Measurements from ENCODE around the gene GEMIN5. TPM values are rescaled to one million over a fixed set of nuclear protein-coding genes. Genes with fewer than 3 reads are reported as not detected.
A peak's percentile ranks its signal among the peaks of the same experiment; 100 is the strongest.
"Not testable (repeated sequence)": the region's sequence is repeated elsewhere in the genome, so short reads cannot be mapped to it uniquely, and the experiment has no call there.

Gene GEMIN5
- total RNA-seq, 3 donors from 2014 or later, result 31.7 to 43.3 (median 40.3) TPM

DNA sequence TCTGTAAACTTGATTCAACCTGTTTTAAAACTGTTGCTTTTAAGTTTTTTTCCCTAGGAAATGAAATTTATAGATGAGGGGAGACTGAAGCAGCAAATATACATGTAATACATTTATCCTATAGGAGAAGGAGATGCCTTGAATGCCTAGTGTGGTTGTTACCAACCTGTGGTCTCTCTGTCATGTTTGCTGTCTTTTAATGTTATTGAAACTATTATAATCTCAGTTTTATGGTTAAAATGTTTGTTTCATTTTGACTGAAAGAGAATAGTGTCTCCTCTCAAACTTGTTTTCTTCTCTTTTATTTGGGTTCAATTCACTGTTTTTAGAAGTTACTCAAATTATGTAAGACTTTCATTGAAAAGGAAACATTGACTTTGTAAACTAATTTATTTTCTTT, 18.7 kb upstream of the GEMIN5 start:
- Mint-ChIP-seq H3K4me1 (ENCODE audit: low read depth) (peaks cover 4% of the 10 kb centered on the region), H3K27me3 (ENCODE audit: low read depth) (no peaks in the 10 kb centered on the region), H3K36me3 (ENCODE audit: insufficient read depth) (peaks cover 23% of the 10 kb centered on the region), H3K4me3 (no peak overlapping the region), H3K9me3 (no peaks in the 10 kb centered on the region)
- no peak for DNase-seq
- ATAC-seq, result no peak

DNA sequence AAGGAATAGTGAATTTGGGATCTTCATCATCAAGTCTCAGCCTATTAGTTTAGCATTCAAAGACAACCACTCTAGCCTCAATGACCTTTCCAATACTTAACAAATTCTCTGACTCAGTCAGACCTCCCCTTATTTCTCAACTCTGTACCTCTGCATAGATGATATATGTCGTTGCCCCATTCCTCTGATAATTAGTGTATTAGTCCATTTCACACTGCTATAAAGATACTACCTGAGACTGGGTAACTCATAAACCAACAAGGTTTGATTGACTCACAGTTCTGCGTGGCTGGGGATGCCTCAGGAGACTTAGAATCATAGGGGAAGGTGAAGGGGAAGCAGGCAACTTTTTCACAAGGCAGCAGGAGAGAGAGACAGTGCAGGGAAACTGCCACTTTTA, 11.8 kb upstream of the GEMIN5 start:
- H3K36me3 Mint-ChIP-seq (ENCODE audit: insufficient read depth), result peaks cover 3% of the 10 kb centered on the region
- H3K4me1 Mint-ChIP-seq (ENCODE audit: low read depth), result peaks cover 37% of the 10 kb centered on the region
- no peak overlapping the region for H3K4me3 Mint-ChIP-seq
- DNase-seq (no peak), ATAC-seq (no peak)
- H3K9me3 Mint-ChIP-seq, result no peaks in the 10 kb centered on the region
- no peaks in the 10 kb centered on the region for H3K27me3 Mint-ChIP-seq (ENCODE audit: low read depth)

DNA sequence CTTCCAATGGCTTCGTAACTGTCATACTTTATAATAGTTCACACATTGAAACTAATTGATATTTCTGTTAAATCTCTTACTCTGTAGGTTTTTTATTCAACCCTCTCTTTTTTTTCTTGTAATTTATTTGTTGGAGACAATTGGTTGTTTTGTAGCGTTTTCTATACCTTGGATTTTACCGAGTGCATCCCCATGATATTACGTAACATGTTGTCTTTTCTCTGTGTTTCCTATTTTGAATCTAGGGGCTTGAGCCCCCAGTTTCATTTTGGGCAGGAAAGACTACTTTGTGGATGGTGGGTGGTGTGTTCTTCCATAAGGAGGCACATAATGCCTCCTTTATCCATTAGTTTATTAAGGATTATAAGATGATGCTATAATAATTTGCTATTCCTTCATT, 10.3 kb upstream of the GEMIN5 start:
- ATAC-seq, result no peak
- Mint-ChIP-seq H3K36me3 (ENCODE audit: insufficient read depth) (peaks cover 1% of the 10 kb centered on the region), H3K4me1 (ENCODE audit: low read depth) (peaks cover 35% of the 10 kb centered on the region), H3K9me3 (no peaks in the 10 kb centered on the region), H3K27me3 (ENCODE audit: low read depth) (no peaks in the 10 kb centered on the region), H3K4me3 (no peak overlapping the region)
- DNase-seq, result no peak

DNA sequence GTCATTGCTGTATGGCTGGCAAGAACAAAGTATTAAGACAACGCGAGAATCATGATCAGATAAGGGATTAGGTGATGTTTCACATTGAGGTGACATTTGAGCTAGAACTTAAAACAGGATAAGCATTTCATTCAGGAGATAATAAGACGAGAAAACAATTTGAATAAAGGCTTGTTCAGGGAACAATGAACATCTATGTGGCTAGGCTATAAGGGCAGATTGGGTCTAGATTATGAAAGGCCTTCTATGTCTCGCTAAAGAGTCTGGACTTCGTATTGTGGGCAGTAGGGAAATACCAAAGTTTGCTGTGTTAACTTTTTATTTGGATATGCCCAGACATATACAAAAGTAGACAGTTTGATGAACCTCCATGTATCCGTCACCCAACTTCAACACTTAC, 9.8 kb upstream of the GEMIN5 start:
- Mint-ChIP-seq H3K9me3 (no peaks in the 10 kb centered on the region), H3K4me3 (no peak overlapping the region), H3K4me1 (ENCODE audit: low read depth) (peaks cover 41% of the 10 kb centered on the region), H3K36me3 (ENCODE audit: insufficient read depth) (peaks cover 1% of the 10 kb centered on the region), H3K27me3 (ENCODE audit: low read depth) (no peaks in the 10 kb centered on the region)
- ATAC-seq, result no peak
- no peak for DNase-seq

DNA sequence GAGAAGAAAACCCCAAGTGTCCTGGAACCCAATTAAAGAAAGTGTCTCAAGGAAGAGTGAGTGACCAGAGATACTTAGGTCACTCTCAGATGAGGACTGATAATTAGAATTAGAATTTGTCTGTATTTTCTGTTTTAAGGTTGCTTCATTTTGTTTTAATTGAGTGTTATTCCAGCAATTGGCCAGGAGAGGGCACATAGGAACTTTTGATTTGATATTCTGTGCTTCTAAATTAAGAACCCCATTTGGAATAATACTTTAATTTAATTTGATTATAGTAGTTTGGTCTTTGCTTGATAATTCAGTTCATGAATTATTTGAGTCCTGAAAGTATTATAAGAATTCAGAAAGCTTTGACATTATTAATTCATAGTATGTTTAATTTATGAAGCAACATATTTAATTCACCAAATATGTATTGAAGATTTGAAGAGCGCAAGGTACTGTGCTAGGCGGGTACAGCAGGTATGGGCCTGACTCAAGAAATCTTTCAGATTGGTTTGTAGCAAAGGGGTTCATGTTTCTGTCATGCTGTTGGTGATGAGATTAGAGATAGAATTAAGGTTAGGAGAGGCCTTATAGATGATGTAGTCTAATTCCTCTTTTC, 7.8 kb upstream of the GEMIN5 start:
- no peaks in the 10 kb centered on the region for H3K27me3 Mint-ChIP-seq (ENCODE audit: low read depth)
- H3K36me3 Mint-ChIP-seq (ENCODE audit: insufficient read depth), result peaks cover 1% of the 10 kb centered on the region
- ATAC-seq (no peak), DNase-seq (no peak)
- peaks cover 44% of the 10 kb centered on the region for H3K4me1 Mint-ChIP-seq (ENCODE audit: low read depth)
- no peak overlapping the region for H3K4me3 Mint-ChIP-seq
- H3K9me3 Mint-ChIP-seq, result no peaks in the 10 kb centered on the region

DNA sequence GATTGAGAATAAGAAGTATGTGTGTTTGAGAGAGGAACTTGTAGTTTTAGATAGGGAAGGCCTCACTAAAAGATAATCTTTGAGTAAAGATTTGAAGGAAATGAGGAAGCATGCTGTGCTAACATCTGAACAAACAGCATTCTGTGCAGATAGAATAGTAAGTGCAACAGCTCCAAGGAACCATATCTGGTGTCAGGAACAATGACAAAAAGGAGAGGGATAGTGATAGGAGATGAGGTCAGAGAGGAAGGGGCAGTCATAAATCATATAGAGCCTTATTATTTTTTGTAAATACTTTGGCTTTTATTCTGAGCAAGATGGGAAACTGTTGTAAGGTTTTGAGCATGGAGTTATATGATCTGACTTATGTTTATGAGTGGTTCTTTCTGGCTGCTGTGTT, 6.7 kb upstream of the GEMIN5 start:
- Mint-ChIP-seq H3K4me3 (no peak overlapping the region), H3K9me3 (no peaks in the 10 kb centered on the region), H3K27me3 (ENCODE audit: low read depth) (no peaks in the 10 kb centered on the region), H3K4me1 (ENCODE audit: low read depth) (peaks cover 41% of the 10 kb centered on the region), H3K36me3 (ENCODE audit: insufficient read depth) (no peaks in the 10 kb centered on the region)
- DNase-seq (no peak), ATAC-seq (no peak)

DNA sequence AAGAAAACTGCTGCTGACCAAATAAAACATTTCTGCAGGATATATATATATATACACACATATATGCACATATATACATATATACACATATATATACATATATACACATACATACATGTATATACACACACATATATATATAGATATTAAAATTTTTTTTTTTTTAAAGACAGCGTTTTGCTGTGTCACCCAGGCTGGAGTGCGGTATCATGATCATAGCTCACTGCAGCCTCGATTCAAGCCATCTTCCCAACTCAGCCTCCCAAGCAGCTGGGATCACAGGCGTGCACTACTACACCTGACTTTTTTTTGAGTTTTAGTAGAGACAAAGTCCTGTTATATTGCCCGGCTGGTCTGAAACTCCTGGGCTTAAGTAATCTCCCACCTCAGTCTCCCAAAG, 5.5 kb upstream of the GEMIN5 start:
- ATAC-seq (no peak), DNase-seq (no peak)
- Mint-ChIP-seq H3K27me3 (ENCODE audit: low read depth) (no peaks in the 10 kb centered on the region), H3K9me3 (no peaks in the 10 kb centered on the region), H3K4me3 (no peak overlapping the region), H3K36me3 (ENCODE audit: insufficient read depth) (no peaks in the 10 kb centered on the region), H3K4me1 (ENCODE audit: low read depth) (peaks cover 36% of the 10 kb centered on the region)

DNA sequence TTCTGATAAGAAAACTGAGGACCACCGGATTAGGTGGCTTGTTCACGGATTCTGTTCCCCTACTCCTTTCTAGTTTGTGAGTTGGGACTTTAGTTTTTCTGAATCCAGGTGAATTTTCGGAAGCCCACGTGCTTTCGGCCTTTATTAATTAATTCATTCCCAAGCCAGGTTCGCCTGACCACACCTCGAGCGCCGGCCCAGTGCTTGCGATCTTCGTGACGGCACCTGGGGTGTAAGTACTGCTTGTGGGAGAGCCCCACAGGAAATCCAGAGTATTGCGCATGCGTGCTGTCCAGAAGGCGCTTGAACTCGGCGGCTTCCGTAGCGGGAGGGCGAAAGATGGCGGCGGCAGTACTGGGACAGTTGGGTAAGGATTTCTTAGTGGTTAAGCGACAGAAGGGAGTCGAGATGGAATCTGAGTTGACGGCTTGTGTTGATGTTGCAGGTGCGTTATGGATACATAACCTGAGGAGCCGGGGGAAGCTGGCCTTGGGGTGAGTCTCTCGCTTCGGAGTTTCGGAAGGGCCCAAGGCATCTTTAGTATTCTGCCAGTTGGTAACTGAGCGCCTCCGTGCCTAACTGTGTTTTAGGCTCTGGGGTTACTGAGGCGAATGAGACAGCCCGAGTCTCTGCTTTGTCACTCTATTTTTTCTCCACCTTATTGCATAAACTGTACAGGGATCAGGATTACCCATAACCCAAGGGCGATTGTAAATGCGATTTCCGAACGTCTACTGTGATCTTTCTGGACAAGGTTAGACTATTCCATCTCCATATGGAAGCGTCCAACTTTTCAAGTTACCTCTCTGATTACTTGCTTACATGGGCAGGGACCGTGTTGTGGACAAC, 3.0 kb upstream of the GEMIN5 start, which contains the start of gene MRPL22:
TSS of gene MRPL22 (plus strand) at position 302 of the 849 bp plus-strand sequence. CDS start at position 340, 38 bp downstream.
- Mint-ChIP-seq H3K4me3 (peak within 1 kb of the TSS; percentile 93), H3K27me3 (ENCODE audit: low read depth) (no peaks in the 10 kb centered on the region), H3K9me3 (no peaks in the 10 kb centered on the region), H3K4me1 (ENCODE audit: low read depth) (peaks cover 39% of the 10 kb centered on the region), H3K36me3 (ENCODE audit: insufficient read depth) (no peaks in the 10 kb centered on the region)
- ATAC-seq (peak; percentile 62 to 68), DNase-seq (peak; percentile 92)

DNA sequence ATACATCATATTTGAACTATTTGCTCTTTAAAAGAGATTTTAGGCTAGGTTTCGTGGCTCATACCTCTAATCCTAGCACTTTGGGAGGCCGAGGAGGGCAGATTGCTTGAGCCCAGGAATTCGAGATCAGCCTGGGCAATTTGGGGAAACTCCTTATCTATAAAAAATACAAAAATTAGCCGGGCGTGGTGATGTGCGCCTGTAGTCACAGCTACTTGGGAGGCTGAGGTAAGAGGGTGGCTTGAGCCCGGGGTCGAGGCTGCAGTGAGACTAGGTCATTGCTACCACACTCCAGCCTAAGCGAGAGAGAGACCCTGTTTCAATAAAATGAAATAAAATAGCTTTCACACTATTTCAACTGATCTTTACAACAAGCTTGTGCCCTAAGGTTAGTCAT, 2.4 kb upstream of the GEMIN5 start:
- Mint-ChIP-seq H3K27me3 (ENCODE audit: low read depth) (no peaks in the 10 kb centered on the region), H3K4me1 (ENCODE audit: low read depth) (peaks cover 40% of the 10 kb centered on the region), H3K36me3 (ENCODE audit: insufficient read depth) (peaks cover 2% of the 10 kb centered on the region), H3K4me3 (peak overlapping the region; percentile 93), H3K9me3 (no peaks in the 10 kb centered on the region)
- ATAC-seq (no peak), DNase-seq (no peak)

DNA sequence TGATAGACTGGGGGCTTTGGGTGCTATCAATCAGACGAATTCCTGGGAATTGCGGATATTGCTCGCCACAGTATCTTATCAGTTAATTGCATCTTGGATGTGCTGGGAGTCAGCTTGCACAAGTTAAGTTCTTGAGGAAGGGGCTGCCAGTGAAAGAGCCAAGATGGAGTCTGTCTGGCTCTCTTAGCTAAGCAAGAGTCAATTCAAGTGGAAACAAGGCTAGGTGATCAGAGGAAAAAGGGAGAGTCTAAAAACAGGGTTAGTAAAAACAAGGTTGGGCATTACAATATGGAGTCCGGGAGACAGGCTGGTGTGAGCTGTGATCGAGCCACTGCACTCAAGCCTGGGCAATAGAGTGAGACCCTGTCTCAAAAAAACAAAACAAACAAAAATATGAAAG, 1.4 kb upstream of the GEMIN5 start:
- H3K27me3 Mint-ChIP-seq (ENCODE audit: low read depth); H3K9me3 Mint-ChIP-seq; ATAC-seq; DNase-seq: not testable (repeated sequence)
- H3K36me3 Mint-ChIP-seq (ENCODE audit: insufficient read depth), result peaks cover 11% of the 10 kb centered on the region
- peak overlapping the region; percentile 57 for H3K4me3 Mint-ChIP-seq
- H3K4me1 Mint-ChIP-seq (ENCODE audit: low read depth), result peaks cover 46% of the 10 kb centered on the region

DNA sequence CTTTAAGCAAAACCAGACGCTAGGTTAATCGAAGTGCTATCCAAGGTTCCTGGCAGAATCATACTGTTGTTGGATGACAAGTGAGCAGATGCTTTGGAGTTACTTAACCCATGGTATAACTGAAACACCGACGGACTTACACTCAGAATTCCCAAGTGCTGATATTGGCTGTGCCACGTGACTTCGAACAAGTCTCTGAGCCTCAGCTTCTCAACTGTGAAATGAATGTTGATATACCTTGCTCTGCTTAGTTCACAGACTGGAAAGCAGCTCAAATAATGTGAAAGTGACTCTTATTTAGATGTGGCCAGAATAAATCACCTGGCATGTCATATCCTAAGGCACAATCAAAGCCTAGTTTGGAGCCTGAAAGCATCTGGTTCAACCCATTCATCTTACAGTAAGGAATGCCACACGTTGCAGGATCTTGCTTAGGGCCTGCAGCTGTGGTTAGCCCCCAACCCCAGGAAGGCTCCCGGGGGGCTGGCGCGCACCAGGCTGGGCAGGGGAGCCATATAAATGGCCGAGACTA, 759 bp downstream of the GEMIN5 start:
- peaks cover 17% of the 10 kb centered on the region for H3K36me3 Mint-ChIP-seq (ENCODE audit: insufficient read depth)
- H3K27me3 Mint-ChIP-seq (ENCODE audit: low read depth), result no peaks in the 10 kb centered on the region
- ATAC-seq, result no peak
- H3K4me1 Mint-ChIP-seq (ENCODE audit: low read depth), result peaks cover 37% of the 10 kb centered on the region
- H3K9me3 Mint-ChIP-seq, result no peaks in the 10 kb centered on the region
- no peak for DNase-seq
- H3K4me3 Mint-ChIP-seq, result peak overlapping the region; percentile 93

DNA sequence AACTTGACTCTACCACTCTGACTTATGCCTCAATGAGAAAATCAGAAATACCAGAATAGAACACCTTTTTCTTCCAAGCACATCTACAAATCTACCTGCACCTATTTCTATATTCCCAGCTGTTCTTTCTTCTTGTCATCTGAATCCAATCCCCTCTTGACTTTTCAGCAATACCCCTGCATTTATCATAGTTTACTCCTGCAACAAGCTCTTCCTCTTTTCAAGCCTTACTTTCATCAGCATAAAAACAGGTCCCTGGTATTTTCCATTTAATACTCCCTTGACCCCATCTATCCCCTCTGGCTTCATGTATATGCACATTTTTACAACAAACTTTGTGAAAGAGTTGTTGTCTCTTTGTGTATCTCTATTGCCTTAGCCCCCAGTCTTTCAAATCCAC, 3.1 kb downstream of the GEMIN5 start:
- Mint-ChIP-seq H3K4me3 (no peak overlapping the region), H3K9me3 (no peaks in the 10 kb centered on the region), H3K36me3 (ENCODE audit: insufficient read depth) (peaks cover 32% of the 10 kb centered on the region), H3K27me3 (ENCODE audit: low read depth) (no peaks in the 10 kb centered on the region), H3K4me1 (ENCODE audit: low read depth) (peaks cover 31% of the 10 kb centered on the region)
- no peak for DNase-seq
- no peak for ATAC-seq

DNA sequence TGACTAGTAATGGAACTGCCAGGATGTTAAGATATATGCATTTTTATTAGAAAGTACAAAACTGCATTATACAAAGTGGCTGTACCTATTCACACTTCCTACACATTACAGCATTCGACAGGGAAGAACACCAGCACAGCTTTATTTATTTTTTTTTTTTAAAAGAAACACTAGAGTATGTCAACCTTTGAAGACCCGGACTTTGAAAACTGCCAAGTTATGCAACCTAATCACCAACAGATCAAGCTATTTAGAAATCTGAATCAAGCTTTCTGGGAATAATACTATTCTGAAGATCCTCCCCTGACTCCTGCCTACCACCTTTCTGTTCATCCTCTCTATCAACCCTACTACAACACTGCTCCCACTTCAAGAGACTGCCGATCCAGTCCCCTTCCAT, 4.5 kb downstream of the GEMIN5 start:
- no peak for DNase-seq
- Mint-ChIP-seq H3K36me3 (ENCODE audit: insufficient read depth) (peaks cover 33% of the 10 kb centered on the region), H3K9me3 (no peaks in the 10 kb centered on the region), H3K4me3 (no peak overlapping the region), H3K27me3 (ENCODE audit: low read depth) (no peaks in the 10 kb centered on the region), H3K4me1 (ENCODE audit: low read depth) (peaks cover 25% of the 10 kb centered on the region)
- no peak for ATAC-seq

DNA sequence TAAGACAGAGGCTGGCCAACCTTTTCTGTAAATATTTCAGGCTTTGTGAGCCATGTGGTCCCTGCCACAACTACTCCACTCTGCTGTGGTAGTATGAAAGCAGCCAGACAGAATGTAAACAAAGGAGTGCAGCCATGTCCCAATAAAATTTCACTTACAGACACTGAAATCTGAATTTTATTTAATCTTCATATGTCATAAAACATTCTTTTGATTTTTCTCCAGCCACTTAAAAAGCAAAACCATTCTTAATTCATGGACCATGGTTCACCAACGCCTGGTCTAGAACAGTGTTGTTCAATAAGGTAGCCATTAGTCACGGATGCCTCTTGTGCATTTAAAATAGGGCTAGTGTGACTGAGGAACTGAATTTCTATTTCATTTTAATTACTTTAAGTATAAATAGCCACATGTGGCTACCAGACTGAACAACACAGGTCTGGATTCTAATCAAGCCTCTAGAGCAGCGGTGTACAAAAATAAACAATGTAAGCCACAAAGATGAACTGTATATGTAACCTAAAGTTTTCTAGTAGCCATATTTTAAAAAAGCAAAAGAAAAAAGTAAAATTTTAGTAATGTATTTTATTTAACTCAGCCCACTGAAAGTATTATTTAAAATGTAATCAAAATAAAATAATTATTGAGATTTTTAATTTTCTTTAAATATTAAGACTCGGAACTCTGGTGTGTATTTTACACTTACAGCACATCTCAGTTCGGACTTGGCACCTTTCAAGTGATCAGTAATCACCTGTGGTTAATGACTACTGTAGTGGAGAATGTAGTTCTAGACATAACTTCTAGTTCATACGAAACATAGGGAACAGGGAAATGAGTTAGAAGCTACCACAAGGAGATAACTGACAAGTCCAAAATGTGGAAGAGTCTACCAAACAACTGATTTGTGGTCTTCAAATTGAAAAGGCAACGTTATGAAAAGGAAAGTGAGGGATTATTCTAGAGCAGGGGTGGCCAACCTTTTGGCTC, 14.3 kb downstream of the GEMIN5 start:
- no peak overlapping the region for H3K4me3 Mint-ChIP-seq
- H3K36me3 Mint-ChIP-seq (ENCODE audit: insufficient read depth), result peaks cover 36% of the 10 kb centered on the region
- no peak for ATAC-seq
- H3K27me3 Mint-ChIP-seq (ENCODE audit: low read depth), result no peaks in the 10 kb centered on the region
- no peak for DNase-seq
- H3K9me3 Mint-ChIP-seq, result no peaks in the 10 kb centered on the region
- no peaks in the 10 kb centered on the region for H3K4me1 Mint-ChIP-seq (ENCODE audit: low read depth)
